Lower leg skin (tissue), 4 donors: ENCODE results near the gene SEMA6A. TPM values are rescaled to one million over a fixed set of nuclear protein-coding genes. Genes with fewer than 3 reads are reported as not detected.

Source experiments
- DNase-seq, 2 donors: peaks; one replicate each; pipeline ENCODE4 v3.0.0-alpha.2; 2019; ENCODE audit warnings: low spot score in 2 of 2
- H3K4me3 ChIP-seq: fragments of 200-600 bp; sonication (generic); 2 replicates; pipeline ENCODE4 v1.5.1; 2017; ENCODE audit warnings: mild to moderate bottlenecking, low read depth; ENCODE audit not compliant: poor library complexity, severe bottlenecking
- CTCF ChIP-seq, 3 donors: fragments of 450-650 bp; IDR thresholded peaks; one replicate each; pipeline ENCODE4 v1.5.1; 2016; ENCODE audit warnings: antibody characterized with exemption in 3 of 3, mild to moderate bottlenecking in 3 of 3, moderate library complexity in 2 of 3
- POLR2A ChIP-seq, 2 donors: fragments of 450-650 bp; IDR thresholded peaks; one replicate each; pipeline ENCODE4 v1.6.1; 2016 to 2017; ENCODE audit warnings: antibody characterized with exemption in 2 of 2, mild to moderate bottlenecking in 1 of 2, moderate library complexity in 1 of 2
- WGBS, 2 donors: methylation state at CpG; one replicate each; pipeline ENCODE4 v1.1.5; 2018; 5-methylcytosine and 5-hydroxymethylcytosine counted together
- intact Hi-C: fragments of 100-400 bp; cut with DNase I; formaldehyde crosslinking; loops from one replicate; pipeline ENCODE4 v1.15.0; 2023; ENCODE audit warnings: low total_unique reads
- total RNA-seq, 4 donors: library from RNA; depleted of rRNA; stranded (reverse); fragments of >200 nt; gene quantifications; one replicate each; pipeline ENCODE4 v1.1.0, GENCODE V29; 2016

Gene SEMA6A
- total RNA-seq, 4 donors from 2014 or later, result 7.0 to 21.8 (median 10.1) TPM

GRCh38 chr5:116401576-116401975 is 173.0 kb downstream of the SEMA6A start:
- no peak overlapping the region for H3K4me3 ChIP-seq
- 88 to 90% methylated on average over 10 of the region's 10 CpGs for WGBS, 2 donors
- intact Hi-C loops, result no loop called here
- DNase-seq, result no peak
- no peak for TF ChIP-seq POLR2A (IDR thresholded peaks at IDR 0.05)
- no peak for TF ChIP-seq CTCF (IDR thresholded peaks at IDR 0.05)

GRCh38 chr5:116396476-116397099 is 178.0 kb downstream of the SEMA6A start:
- no peak overlapping the region for H3K4me3 ChIP-seq
- no peak for DNase-seq
- WGBS, 2 donors, result 90 to 100% methylated on average over 2 of the region's 2 CpGs
- TF ChIP-seq POLR2A (IDR thresholded peaks at IDR 0.05), result no peak
- TF ChIP-seq CTCF (IDR thresholded peaks at IDR 0.05), result no peak
- intact Hi-C loops, result no loop called here

- H3K4me3 ChIP-seq, result no peak overlapping the region
- TF ChIP-seq POLR2A (IDR thresholded peaks at IDR 0.05) (no peak), CTCF (IDR thresholded peaks at IDR 0.05) (no peak)
- intact Hi-C loops, result no loop called here
- WGBS, 2 donors, result 28 to 43% methylated on average over 4 of the region's 4 CpGs
- no peak for DNase-seq
Observed at GRCh38 chr5:116395631-116396203, 178.9 kb downstream of the SEMA6A start.

GRCh38 chr5:116395226-116395625 is 179.4 kb downstream of the SEMA6A start:
- DNase-seq, result no peak
- WGBS, 2 donors, result 64 to 76% methylated on average over 9 of the region's 9 CpGs
- intact Hi-C loops, result no loop called here
- TF ChIP-seq POLR2A (IDR thresholded peaks at IDR 0.05) (no peak), CTCF (IDR thresholded peaks at IDR 0.05) (no peak)
- no peak overlapping the region for H3K4me3 ChIP-seq

GRCh38 chr5:116394186-116394867 is 180.3 kb downstream of the SEMA6A start:
- no peak for TF ChIP-seq POLR2A (IDR thresholded peaks at IDR 0.05)
- no peak for TF ChIP-seq CTCF (IDR thresholded peaks at IDR 0.05)
- WGBS, 2 donors, result 90 to 91% methylated on average over 5 of the region's 5 CpGs
- no peak overlapping the region for H3K4me3 ChIP-seq
- DNase-seq, result no peak
- intact Hi-C loops, result no loop called here
